NCI-H2107 treated with DMSO at 0.1 percent for 48 hours (cell line): ENCODE results near the gene KLRD1.
"Not testable (repeated sequence)": the region's sequence is repeated elsewhere in the genome, so short reads cannot be mapped to it uniquely, and the experiment has no call there.

ENCODE experiments used
- DNase-seq: peaks from one replicate; lab custom pipeline; 2025; ENCODE audit not compliant: unreplicated experiment; lab: John Stamatoyannopoulos, UW

The KLRD1 gene

GRCh38 chr12:10368206-10369171 lies 60.8 kb downstream of the KLRD1 start:
- no peak for DNase-seq

GRCh38 chr12:10369557-10370415 lies 62.1 kb downstream of the KLRD1 start:
- no peak for DNase-seq

DNA sequence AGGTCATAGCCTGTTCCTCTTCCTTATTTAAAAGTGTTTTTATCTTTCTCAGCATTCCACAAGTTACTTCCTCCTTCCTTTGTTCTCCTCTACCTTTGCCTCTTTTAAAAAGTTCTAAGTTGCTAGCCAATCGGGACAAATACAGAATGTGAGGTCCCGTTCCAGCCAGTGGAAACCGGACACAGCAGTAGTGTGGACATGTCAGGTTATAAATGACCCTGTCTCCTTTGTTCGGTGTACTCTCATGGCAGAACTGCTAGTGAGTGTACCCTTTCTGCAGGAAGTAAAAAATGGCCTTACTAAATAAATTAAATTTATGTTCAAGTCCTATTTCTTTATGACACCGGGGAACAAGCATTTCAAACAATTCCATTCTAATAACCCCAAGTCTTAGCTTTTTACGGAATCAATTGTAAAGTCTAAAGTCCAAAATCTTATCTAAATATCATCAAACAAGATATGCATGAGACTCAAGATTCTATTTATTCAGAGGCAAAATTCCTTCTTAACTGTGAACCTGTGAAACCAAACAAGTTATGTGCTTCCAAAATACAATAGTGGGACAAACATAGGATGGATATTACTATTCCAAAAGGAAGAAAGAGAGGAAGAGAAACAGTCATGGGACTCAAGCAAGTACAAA lies 64.3 kb downstream of the KLRD1 start:
- DNase-seq: not testable (repeated sequence)

DNA sequence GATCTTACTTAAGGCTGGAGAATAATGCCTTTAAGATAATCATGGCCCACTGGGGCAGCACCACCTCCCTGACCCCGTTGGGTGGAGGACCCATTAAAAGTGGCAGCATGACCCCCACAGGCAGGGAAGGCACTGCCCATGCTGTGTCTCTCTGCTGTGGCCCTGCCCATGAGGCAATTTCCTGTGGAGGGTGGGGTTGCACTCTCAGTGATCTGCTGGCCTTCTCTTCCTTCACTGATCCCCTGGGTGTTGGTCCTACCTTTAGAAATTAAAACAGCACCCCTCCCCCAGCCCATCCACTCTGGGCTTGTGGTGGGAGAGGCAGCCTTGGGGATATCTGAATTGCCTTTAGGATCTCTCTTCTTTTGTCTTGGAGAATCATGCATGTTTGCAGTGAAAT lies 64.9 kb downstream of the KLRD1 start:
- DNase-seq: no peak

- no peak for DNase-seq
Measured at GRCh38 chr12:10374624-10375018, 67.0 kb downstream of the KLRD1 start.

- not testable (repeated sequence) for DNase-seq
Measured at GRCh38 chr12:10378737-10379136, 71.1 kb downstream of the KLRD1 start.
